Hepatocyte (in vitro differentiated cells): ENCODE results near the gene TP53TG5. TPM values are rescaled to one million over a fixed set of nuclear protein-coding genes. Genes with fewer than 3 reads are reported as not detected.

Experiments used
- DNase-seq: peaks from one replicate; pipeline ENCODE4 v3.0.0-alpha.2; 2016; ENCODE audit warnings: low spot score
- H2AFZ ChIP-seq: fragments of 200-600 bp; sonication (generic); 2 replicates; pipeline ENCODE4 v1.6.0; 2016; ENCODE audit warnings: antibody characterized with exemption, mild to moderate bottlenecking
- H3K27ac ChIP-seq: fragments of 200-600 bp; sonication (generic); 2 replicates; pipeline ENCODE4 v1.5.1; 2016; ENCODE audit warnings: mild to moderate bottlenecking
- H3K27me3 ChIP-seq: fragments of 200-600 bp; sonication (generic); 2 replicates; pipeline ENCODE4 v1.6.1; 2016
- H3K36me3 ChIP-seq: fragments of 200-600 bp; sonication (generic); replicated peaks from 2 replicates; pipeline ENCODE4 v1.5.1; 2016; ENCODE audit warnings: low read depth; ENCODE audit not compliant: insufficient read depth
- H3K4me1 ChIP-seq: fragments of 200-600 bp; sonication (generic); 2 replicates; pipeline ENCODE4 v1.5.1; 2016; ENCODE audit warnings: mild to moderate bottlenecking, moderate library complexity; ENCODE audit not compliant: insufficient read depth
- H3K4me2 ChIP-seq: fragments of 200-600 bp; sonication (generic); 2 replicates; pipeline ENCODE4 v1.6.0; 2016
- H3K4me3 ChIP-seq: fragments of 200-600 bp; sonication (generic); 2 replicates; pipeline ENCODE4 v1.5.1; 2016; ENCODE audit warnings: mild to moderate bottlenecking
- H3K79me2 ChIP-seq: fragments of 200-600 bp; sonication (generic); 2 replicates; pipeline ENCODE4 v1.6.0; 2017; ENCODE audit warnings: mild to moderate bottlenecking
- H3K9me2 ChIP-seq: fragments of 200-600 bp; sonication (generic); replicated peaks from 2 replicates; pipeline ENCODE4 v1.6.0; 2017; ENCODE audit warnings: mild to moderate bottlenecking; ENCODE audit not compliant: insufficient read depth
- H3K9me3 ChIP-seq: fragments of 200-600 bp; sonication (generic); 2 replicates; pipeline ENCODE4 v1.5.1; 2016; ENCODE audit warnings: low read depth, mild to moderate bottlenecking
- H4K20me1 ChIP-seq: fragments of 200-600 bp; sonication (generic); 2 replicates; pipeline ENCODE4 v1.6.0; 2016; ENCODE audit warnings: mild to moderate bottlenecking; ENCODE audit not compliant: insufficient read depth, poor library complexity, severe bottlenecking
- CTCF ChIP-seq: fragments of 200-600 bp; sonication (generic); IDR thresholded peaks from 2 replicates; pipeline ENCODE4 v1.5.1; 2016; ENCODE audit warnings: antibody characterized with exemption, mild to moderate bottlenecking; ENCODE audit not compliant: poor library complexity
- EZH2 ChIP-seq: fragments of 200-600 bp; sonication (generic); IDR thresholded peaks from 2 replicates; pipeline ENCODE4 v1.6.1; 2016; ENCODE audit warnings: antibody characterized with exemption, mild to moderate bottlenecking, borderline replicate concordance
- EZH2phosphoT487 ChIP-seq: fragments of 200-600 bp; sonication (generic); IDR thresholded peaks from one replicate; pipeline ENCODE4 v1.6.1; 2018; ENCODE audit warnings: antibody characterized with exemption, mild to moderate bottlenecking, low read depth, moderate library complexity; ENCODE audit not compliant: unreplicated experiment, severe bottlenecking
- WGBS: methylation state at CpG from one replicate; pipeline ENCODE4 v1.1.6; 2016; ENCODE audit warnings: low lambda C conversion rate; ENCODE audit errors: missing lambda C conversion rate; 5-methylcytosine and 5-hydroxymethylcytosine counted together
- polyA plus RNA-seq: library from polyadenylated mRNA; unstranded; fragments of >200 nt; fragmentation: Nextera tagmentation; extraction: Ambion mirVana; gene quantifications from 2 replicates; pipeline ENCODE4 v1.2.1, GENCODE V29; 2016
- total RNA-seq: library from RNA; depleted of rRNA; stranded (reverse); fragments of >200 nt; gene quantifications from 2 replicates; pipeline ENCODE4 v1.2.3, GENCODE V29; 2014

TP53TG5 gene
- total and polyA plus RNA-seq, 2 experiments from 2014 or later, result not detected

DNA sequence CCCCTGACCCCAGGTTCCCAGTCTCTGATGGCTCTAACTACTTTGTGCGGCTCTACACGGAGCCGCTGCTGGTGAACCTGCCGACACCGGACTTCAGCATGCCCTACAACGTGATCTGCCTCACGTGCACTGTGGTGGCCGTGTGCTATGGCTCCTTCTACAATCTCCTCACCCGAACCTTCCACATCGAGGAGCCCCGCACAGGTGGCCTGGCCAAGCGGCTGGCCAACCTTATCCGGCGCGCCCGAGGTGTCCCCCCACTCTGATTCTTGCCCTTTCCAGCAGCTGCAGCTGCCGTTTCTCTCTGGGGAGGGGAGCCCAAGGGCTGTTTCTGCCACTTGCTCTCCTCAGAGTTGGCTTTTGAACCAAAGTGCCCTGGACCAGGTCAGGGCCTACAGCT, 47.4 kb upstream of the TP53TG5 start:
- Histone ChIP-seq H3K36me3 (no peaks in the 10 kb centered on the region), H2AFZ (no peak overlapping the region), H3K4me3 (no peak overlapping the region), H3K27ac (no peak overlapping the region), H3K9me3 (no peaks in the 10 kb centered on the region), H4K20me1 (no peaks in the 10 kb centered on the region), H3K4me2 (no peak overlapping the region), H3K9me2 (no peaks in the 10 kb centered on the region), H3K79me2 (no peaks in the 10 kb centered on the region), H3K27me3 (no peaks in the 10 kb centered on the region), H3K4me1 (no peaks in the 10 kb centered on the region)
- TF ChIP-seq CTCF, result no peak
- TF ChIP-seq EZH2, result no peak
- no peak for TF ChIP-seq EZH2phosphoT487
- 96% methylated on average over 17 of the region's 17 CpGs for WGBS
- DNase-seq, result no peak

DNA sequence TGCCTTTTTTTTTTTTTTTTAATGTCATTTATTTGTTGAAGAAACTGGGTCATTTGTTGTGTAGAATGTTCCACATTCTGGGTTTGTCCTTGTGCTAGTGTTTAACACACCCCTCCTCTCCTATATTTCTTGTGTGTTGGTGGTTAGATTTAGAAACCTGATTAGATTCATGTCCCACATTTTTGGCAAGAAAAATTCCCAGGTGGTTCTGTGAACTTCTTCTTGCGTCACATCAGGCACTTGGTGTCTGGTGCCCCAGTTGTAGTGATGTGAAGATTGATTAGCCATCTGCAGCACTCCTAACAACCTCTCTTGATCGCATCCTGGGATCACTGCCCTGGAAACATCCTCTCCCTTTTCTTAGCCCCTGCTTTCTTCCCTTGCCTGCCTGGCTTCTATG, 45.6 kb upstream of the TP53TG5 start:
- H3K27ac ChIP-seq, result no peak overlapping the region
- H3K27me3 ChIP-seq, result no peaks in the 10 kb centered on the region
- H3K4me2 ChIP-seq, result no peak overlapping the region
- no peaks in the 10 kb centered on the region for H3K36me3 ChIP-seq
- 94% methylated on average over 2 of the region's 2 CpGs for WGBS
- no peaks in the 10 kb centered on the region for H3K79me2 ChIP-seq
- no peak for DNase-seq
- no peaks in the 10 kb centered on the region for H4K20me1 ChIP-seq
- no peaks in the 10 kb centered on the region for H3K9me3 ChIP-seq
- H3K4me1 ChIP-seq, result no peaks in the 10 kb centered on the region
- TF ChIP-seq EZH2phosphoT487 (no peak), CTCF (no peak), EZH2 (no peak)
- no peak overlapping the region for H3K4me3 ChIP-seq
- H3K9me2 ChIP-seq, result no peaks in the 10 kb centered on the region
- no peak overlapping the region for H2AFZ ChIP-seq

- Histone ChIP-seq H3K27ac (no peak overlapping the region), H3K9me2 (no peaks in the 10 kb centered on the region), H3K36me3 (no peaks in the 10 kb centered on the region), H3K79me2 (peaks cover 21% of the 10 kb centered on the region), H3K4me1 (peaks cover 12% of the 10 kb centered on the region), H4K20me1 (no peaks in the 10 kb centered on the region), H2AFZ (no peak overlapping the region), H3K27me3 (no peaks in the 10 kb centered on the region), H3K4me2 (no peak overlapping the region), H3K4me3 (no peak overlapping the region), H3K9me3 (no peaks in the 10 kb centered on the region)
- no peak for TF ChIP-seq EZH2phosphoT487
- no peak for TF ChIP-seq CTCF
- TF ChIP-seq EZH2, result no peak
- 97% methylated on average over 8 of the region's 8 CpGs for WGBS
- no peak for DNase-seq
Measured at GRCh38 chr20:45420125-45420524, 42.0 kb upstream of the TP53TG5 start.
